Measurements from ENCODE around the gene ASIC3. TPM values are rescaled to one million over a fixed set of nuclear protein-coding genes. Genes with fewer than 3 reads are reported as not detected.

The ASIC3 gene
- total and polyA plus RNA-seq, 2 donors (not counting 3 experiments of a cell fraction or from before 2014, with no cell fraction given), result 0.69 to 0.70 TPM

- H4K20me1 ChIP-seq (replicated peaks; ENCODE audit: control insufficient read depth, extremely low read depth, insufficient read depth, low read length), result no peaks in the 10 kb centered on the region
- no TSS peak for BruUV-seq (replicated peaks)
- no peaks in the 10 kb centered on the region for H3K36me3 ChIP-seq (ENCODE audit: control insufficient read depth in 2 of 2, extremely low read depth in 1 of 2, insufficient read depth in 2 of 2, low read length in 2 of 2)
- H2AFZ ChIP-seq (ENCODE audit: low read depth, low read length), result no peak overlapping the region
- dilution Hi-C loops (cut with MboI; ENCODE audit: extremely low pct_ligation_motif_present, low sequenced_read_pairs), result no loop called here
- H3K27ac ChIP-seq (ENCODE audit: insufficient read depth, low read depth, low read length), result no peak overlapping the region
- no peak for DNase-seq (ENCODE audit: low read depth, low spot score)
- peaks cover 17% of the 10 kb centered on the region for H3K4me1 ChIP-seq (ENCODE audit: control insufficient read depth, extremely low read depth, insufficient read depth, low read length)
- ChIA-PET CTCF (interaction anchor here (1.1 kb wide), 1 partner anchor 9 kb away, joined by 3 read pairs; no protein-coding TSS in a partner anchor), POLR2A (no interaction called here)
- no peaks in the 10 kb centered on the region for H3K9me3 ChIP-seq (replicated peaks; ENCODE audit: control insufficient read depth, insufficient read depth, low read length)
- intact Hi-C loops (cut with micrococcal nuclease), result no loop called here
- no peak for FAIRE-seq
- TF ChIP-seq CTCF (IDR thresholded peaks at IDR 0.05; ENCODE audit: extremely low read depth in 1 of 2, insufficient read depth in 1 of 2, low read depth in 1 of 2, low read length in 2 of 2) (no peak), GATA2 (IDR thresholded peaks at IDR 0.05; ENCODE audit: insufficient read depth, insufficient read length, low read depth, low read length) (no peak), MYC (IDR thresholded peaks at IDR 0.05; ENCODE audit: low read depth, low read length) (no peak), POLR2A (IDR thresholded peaks at IDR 0.05; ENCODE audit: low read depth, low read length) (no peak), POLR2AphosphoS5 (IDR thresholded peaks at IDR 0.05; ENCODE audit: insufficient read depth, low read depth, low read length) (no peak), FOS (IDR thresholded peaks at IDR 0.05; ENCODE audit: borderline replicate concordance, insufficient read depth, low read length) (no peak)
- H3K9me1 ChIP-seq (replicated peaks; ENCODE audit: control insufficient read depth, extremely low read depth, insufficient read depth, low read length), result no peaks in the 10 kb centered on the region
- no peak overlapping the region for H3K4me2 ChIP-seq (ENCODE audit: insufficient read depth, low read length)
- no peak overlapping the region for H3K4me3 ChIP-seq (replicated peaks in 1 of 3; ENCODE audit: insufficient read depth in 1 of 3, low read depth in 1 of 3, low read length in 3 of 3)
- no peaks in the 10 kb centered on the region for H3K27me3 ChIP-seq (ENCODE audit: control insufficient read depth in 2 of 2, insufficient read depth in 2 of 2, low read length in 2 of 2)
- peaks cover 87% of the 10 kb centered on the region for H3K79me2 ChIP-seq (ENCODE audit: control insufficient read depth, insufficient read depth, low read length)
- no peak overlapping the region for H3K9ac ChIP-seq (replicated peaks; ENCODE audit: extremely low read depth, insufficient read depth, low read length)
These were observed 53.5 kb downstream of the ASIC3 start for GRCh38 chr7:151101621-151102396.

Other genes with a start within 250 kb of the ASIC3 start
- not detected in 2 replicates for gene TMEM176B, start 248.2 kb upstream of the ASIC3 start, total RNA-seq
- 0.13 and 0.23 TPM in 2 replicates for gene TMEM176B, start 248.2 kb upstream of the ASIC3 start, polyA plus RNA-seq
- gene TMEM176A, start 247.8 kb upstream of the ASIC3 start, total RNA-seq, result not detected in 2 replicates
- not detected in 2 replicates for gene TMEM176A, start 247.8 kb upstream of the ASIC3 start, polyA plus RNA-seq
- not detected in 2 replicates for gene AOC1, start 196.0 kb upstream of the ASIC3 start, total RNA-seq
- not detected in 2 replicates for gene AOC1, start 196.0 kb upstream of the ASIC3 start, polyA plus RNA-seq
- gene KCNH2, start 70.2 kb upstream of the ASIC3 start, total RNA-seq, result 0.09 TPM in 1 of 2 replicates, not detected in the other
- gene KCNH2, start 70.2 kb upstream of the ASIC3 start, polyA plus RNA-seq, result 0.03 and 0.10 TPM in 2 replicates
- gene NOS3, start 57.5 kb upstream of the ASIC3 start, total RNA-seq, result 51.4 and 82.8 TPM in 2 replicates
- gene NOS3, start 57.5 kb upstream of the ASIC3 start, polyA plus RNA-seq, result 95.1 and 120 TPM in 2 replicates
- gene ATG9B, start 24.0 kb upstream of the ASIC3 start, total RNA-seq, result not detected in 2 replicates
- 0.02 and 0.04 TPM in 2 replicates for gene ATG9B, start 24.0 kb upstream of the ASIC3 start, polyA plus RNA-seq
- gene ABCB8, start 20.1 kb upstream of the ASIC3 start, total RNA-seq, result 46.3 and 48.5 TPM in 2 replicates
- gene ABCB8, start 20.1 kb upstream of the ASIC3 start, polyA plus RNA-seq, result 38.0 and 43.2 TPM in 2 replicates
- gene CDK5, start 9.4 kb downstream of the ASIC3 start, total RNA-seq, result 16.5 and 17.7 TPM in 2 replicates
- 38.2 and 38.3 TPM in 2 replicates for gene CDK5, start 9.4 kb downstream of the ASIC3 start, polyA plus RNA-seq
- gene SLC4A2, start 11.1 kb downstream of the ASIC3 start, total RNA-seq, result 172 and 187 TPM in 2 replicates
- 108 and 120 TPM in 2 replicates for gene SLC4A2, start 11.1 kb downstream of the ASIC3 start, polyA plus RNA-seq
- gene FASTK, start 32.3 kb downstream of the ASIC3 start, total RNA-seq, result 71.6 and 73.3 TPM in 2 replicates
- 113 and 137 TPM in 2 replicates for gene FASTK, start 32.3 kb downstream of the ASIC3 start, polyA plus RNA-seq
- 36.7 and 41.3 TPM in 2 replicates for gene TMUB1, start 35.0 kb downstream of the ASIC3 start, total RNA-seq
- 45.3 and 66.0 TPM in 2 replicates for gene TMUB1, start 35.0 kb downstream of the ASIC3 start, polyA plus RNA-seq
- gene AGAP3, start 37.9 kb downstream of the ASIC3 start, total RNA-seq, result 171 and 173 TPM in 2 replicates
- 174 and 240 TPM in 2 replicates for gene AGAP3, start 37.9 kb downstream of the ASIC3 start, polyA plus RNA-seq
- gene GBX1, start 119.2 kb downstream of the ASIC3 start, total RNA-seq, result not detected in 2 replicates
- not detected in 2 replicates for gene GBX1, start 119.2 kb downstream of the ASIC3 start, polyA plus RNA-seq
- not detected in 2 replicates for gene ASB10, start 138.7 kb downstream of the ASIC3 start, total RNA-seq
- gene ASB10, start 138.7 kb downstream of the ASIC3 start, polyA plus RNA-seq, result not detected in 2 replicates
- gene H2BK1, start 162.0 kb downstream of the ASIC3 start, total RNA-seq, result not detected in 2 replicates
- not detected in 2 replicates for gene H2BK1, start 162.0 kb downstream of the ASIC3 start, polyA plus RNA-seq
- 56.7 and 61.6 TPM in 2 replicates for gene ABCF2, start 178.7 kb downstream of the ASIC3 start, total RNA-seq
- 43.0 and 45.3 TPM in 2 replicates for gene ABCF2, start 178.7 kb downstream of the ASIC3 start, polyA plus RNA-seq
- 73.0 and 75.0 TPM in 2 replicates for gene CHPF2, start 184.0 kb downstream of the ASIC3 start, total RNA-seq
- 72.8 and 95.3 TPM in 2 replicates for gene CHPF2, start 184.0 kb downstream of the ASIC3 start, polyA plus RNA-seq
- gene SMARCD3, start 200.2 kb downstream of the ASIC3 start, total RNA-seq, result 5.9 and 6.1 TPM in 2 replicates
- 8.5 and 10.5 TPM in 2 replicates for gene SMARCD3, start 200.2 kb downstream of the ASIC3 start, polyA plus RNA-seq

All from endothelial cell of umbilical vein (primary cell).